Measurements from ENCODE around the gene COPE. TPM values are rescaled to one million over a fixed set of nuclear protein-coding genes. Genes with fewer than 3 reads are reported as not detected.

Gene COPE
- total and polyA plus RNA-seq, 2 of the 4 experiments (the other 2 are of a cell fraction), result 347 to 461 TPM

GRCh38 chr19:18867751-18868150, 51.4 kb downstream of the COPE start:
- no peak for DNase-seq
- Histone ChIP-seq H3K4me1 (ENCODE audit: control insufficient read depth, insufficient read depth, low read length) (no peaks in the 10 kb centered on the region), H3K18ac (ENCODE audit: low read depth, low read length) (no peak overlapping the region), H3K4me3 (ENCODE audit: insufficient read depth, low read depth, low read length) (no peak overlapping the region), H3K56ac (ENCODE audit: extremely low read depth, insufficient read depth, low read length) (no peak overlapping the region), H2BK20ac (ENCODE audit: low read depth, low read length) (no peak overlapping the region), H2BK120ac (ENCODE audit: low read depth, low read length) (no peak overlapping the region), H2AK9ac (replicated peaks; ENCODE audit: low read depth, low read length, poor library complexity) (peak overlapping the region; percentile 35), H4K91ac (ENCODE audit: insufficient read depth, low read depth, low read length) (no peak overlapping the region), H3K27me3 (ENCODE audit: control insufficient read depth, insufficient read depth, low read length) (no peaks in the 10 kb centered on the region), H3K9me1 (ENCODE audit: insufficient read depth, low read length) (no peaks in the 10 kb centered on the region), H2BK15ac (ENCODE audit: low read depth, low read length) (no peak overlapping the region), H2AK5ac (ENCODE audit: low read depth, low read length) (no peak overlapping the region), H4K5ac (ENCODE audit: low read depth, low read length) (no peak overlapping the region), H3K9ac (ENCODE audit: low read depth, low read length) (no peak overlapping the region), H3K36me3 (ENCODE audit: control insufficient read depth, insufficient read depth, low read length) (peaks cover 45% of the 10 kb centered on the region), H3K23ac (ENCODE audit: low read depth, low read length) (no peak overlapping the region), H3K4me2 (ENCODE audit: low read depth, low read length) (no peak overlapping the region), H3K79me1 (ENCODE audit: low read depth in 1 of 2, low read length in 2 of 2) (peaks cover 2 to 6% of the 10 kb centered on the region in 2 experiments; a peak in 2 of 4 replicates), H4K20me1 (ENCODE audit: insufficient read depth, low read length) (peaks cover 8% of the 10 kb centered on the region), H2BK5ac (ENCODE audit: low read depth, low read length, poor library complexity, severe bottlenecking) (no peak overlapping the region), H3K14ac (replicated peaks; ENCODE audit: low read depth, low read length) (no peak overlapping the region), H4K8ac (ENCODE audit: low read depth in 2 of 2, low read length in 2 of 2) (no peak overlapping the region), H3K9me3 (ENCODE audit: control insufficient read depth, insufficient read depth, low read length) (no peaks in the 10 kb centered on the region), H2AFZ (replicated peaks; ENCODE audit: low read length, poor library complexity) (no peak overlapping the region), H3K27ac (ENCODE audit: insufficient read depth, low read length) (no peak overlapping the region), H3K4ac (ENCODE audit: low read depth, low read length) (no peak overlapping the region)
- POLR2A ChIA-PET (ENCODE audit: unreplicated experiment), result no interaction called here
- TF ChIP-seq CHD1 (IDR thresholded peaks at IDR 0.05; ENCODE audit: low read depth, low read length), result no peak
- no peak for TF ChIP-seq RFX5 (IDR thresholded peaks at IDR 0.05; ENCODE audit: low read depth, low read length)
- no peak for TF ChIP-seq POLR2A (IDR thresholded peaks at IDR 0.05; ENCODE audit: low read depth, low read length)
- TF ChIP-seq SMC3 (IDR thresholded peaks at IDR 0.05; ENCODE audit: low read depth, low read length), result no peak
- no peak for TF ChIP-seq MAZ (IDR thresholded peaks at IDR 0.05; ENCODE audit: borderline replicate concordance, low read depth, low read length)
- TF ChIP-seq, protein P1, sequence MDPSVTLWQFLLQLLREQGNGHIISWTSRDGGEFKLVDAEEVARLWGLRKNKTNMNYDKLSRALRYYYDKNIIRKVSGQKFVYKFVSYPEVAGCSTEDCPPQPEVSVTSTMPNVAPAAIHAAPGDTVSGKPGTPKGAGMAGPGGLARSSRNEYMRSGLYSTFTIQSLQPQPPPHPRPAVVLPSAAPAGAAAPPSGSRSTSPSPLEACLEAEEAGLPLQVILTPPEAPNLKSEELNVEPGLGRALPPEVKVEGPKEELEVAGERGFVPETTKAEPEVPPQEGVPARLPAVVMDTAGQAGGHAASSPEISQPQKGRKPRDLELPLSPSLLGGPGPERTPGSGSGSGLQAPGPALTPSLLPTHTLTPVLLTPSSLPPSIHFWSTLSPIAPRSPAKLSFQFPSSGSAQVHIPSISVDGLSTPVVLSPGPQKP (IDR thresholded peaks at IDR 0.05; ENCODE audit: borderline replicate concordance, low read depth, low read length), result no peak
- no peak for TF ChIP-seq RCOR1 (IDR thresholded peaks at IDR 0.05; ENCODE audit: insufficient replicate concordance, low read length)
- intact Hi-C loops (cut with micrococcal nuclease) (no loop called here), in situ Hi-C loops (cut with MboI; ENCODE audit: low sequenced_read_pairs) (no loop called here), dilution Hi-C loops (cut with HindIII; ENCODE audit: low sequenced_read_pairs, unreplicated experiment) (no loop called here)
- CTCF ChIA-PET, result interaction anchor here (1.1 kb wide), 1 partner anchor 28 kb away, joined by 3 read pairs; the partner anchor contains the start of gene CERS1
- WGBS, 2 experiments (ENCODE audit: extremely low coverage in 2 of 2, insufficient read length in 1 of 2), result 95% methylated on average over 13 of the region's 23 CpGs; no CpG with 5 or more reads in 1 of the 2 experiments
- BruUV-seq (replicated peaks), result no TSS peak
- ATAC-seq (ENCODE audit: low read depth), result no peak
